Gastroesophageal sphincter (tissue), 4 donors: ENCODE results near the gene CELF2. TPM values are rescaled to one million over a fixed set of nuclear protein-coding genes. Genes with fewer than 3 reads are reported as not detected.
"Not testable (repeated sequence)": the region's sequence is repeated elsewhere in the genome, so short reads cannot be mapped to it uniquely, and the experiment has no call there.

Source experiments
- ATAC-seq: fragments of 150-250 bp; one replicate; pipeline ENCODE4 v1.9.1; 2016; ENCODE audit warnings: mild to moderate bottlenecking, moderate library complexity
- H3K27ac ChIP-seq, 4 donors: fragments of 200-600 bp; sonication (generic) in 3 of 4; 1 replicate in 3 of 4; 2 replicates in 1 of 4; pipeline ENCODE4 v1.5.1; 2016 to 2019
- H3K27me3 ChIP-seq: fragments of 200-600 bp; sonication (generic); one replicate; pipeline ENCODE4 v1.5.1; 2019
- H3K36me3 ChIP-seq, 2 donors: fragments of 200-600 bp; sonication (generic); one replicate each; pipeline ENCODE4 v1.5.1; 2019; ENCODE audit warnings: control low read depth in 1 of 2
- H3K4me1 ChIP-seq, 3 donors: fragments of 200-600 bp; sonication (generic); 1 replicate in 2 of 3; 2 replicates in 1 of 3; pipeline ENCODE4 v1.5.1; 2016 to 2019; ENCODE audit warnings: control low read depth in 2 of 3
- H3K4me3 ChIP-seq, 2 donors: fragments of 200-600 bp; sonication (generic); one replicate each; pipeline ENCODE4 v1.5.1; 2019; ENCODE audit warnings: mild to moderate bottlenecking in 1 of 2, moderate library complexity in 1 of 2
- H3K9me3 ChIP-seq, 3 donors: fragments of 200-600 bp; sonication (generic); one replicate each; pipeline ENCODE4 v1.5.1; 2017 to 2019; ENCODE audit warnings: control low read depth in 2 of 3
- CTCF ChIP-seq, 4 experiments: fragments of 200-600 bp in 2 of 4; fragments of 450-650 bp in 2 of 4; sonication (generic) in 1 of 4; IDR thresholded peaks; one replicate each; pipeline ENCODE4 v1.5.1; 2017 to 2019; ENCODE audit warnings: antibody characterized with exemption in 4 of 4, mild to moderate bottlenecking in 2 of 4, moderate library complexity in 2 of 4
- EP300 ChIP-seq: sonication (generic); formaldehyde crosslinking; IDR thresholded peaks from one replicate; pipeline ENCODE4 v1.6.1; 2017; ENCODE audit warnings: antibody characterized with exemption, mild to moderate bottlenecking
- POLR2A ChIP-seq, 2 donors: fragments of 450-650 bp; IDR thresholded peaks; one replicate each; pipeline ENCODE4 v1.6.1; 2017; ENCODE audit warnings: antibody characterized with exemption in 2 of 2, mild to moderate bottlenecking in 2 of 2, moderate library complexity in 1 of 2
- POLR2AphosphoS5 ChIP-seq: sonication (generic); formaldehyde crosslinking; IDR thresholded peaks from one replicate; pipeline ENCODE4 v1.6.1; 2017; ENCODE audit warnings: antibody characterized with exemption
- WGBS, 2 donors: methylation state at CpG; one replicate each; pipeline ENCODE4 v1.1.5; 2018; ENCODE audit warnings: low coverage in 1 of 2; 5-methylcytosine and 5-hydroxymethylcytosine counted together
- total RNA-seq, 4 donors: library from RNA; depleted of rRNA; stranded (reverse); fragments of >200 nt; gene quantifications; one replicate each; pipeline ENCODE4 v1.1.0, GENCODE V29; 2016

The CELF2 gene
- total RNA-seq, 4 donors from 2014 or later = 82.4 to 122 (median 110) TPM

- ATAC-seq = no peak
- WGBS, 2 donors = 75 to 90% methylated on average over 3 of the region's 3 CpGs
- H3K27ac ChIP-seq = no peak overlapping the region
Measured at GRCh38 chr10:11184093-11184492, 166.4 kb downstream of the CELF2 start.

GRCh38 chr10:11185128-11185665 is 167.5 kb downstream of the CELF2 start:
- H3K36me3 ChIP-seq = peaks cover 0 to 34% of the 10 kb centered on the region in 2 donors
- not testable (repeated sequence) for ATAC-seq

More at GRCh38 chr10:11184093-11184492, 166.4 kb downstream of the CELF2 start:
- no peak for TF ChIP-seq POLR2A (IDR thresholded peaks at IDR 0.05)
- Histone ChIP-seq H3K27me3 (no peaks in the 10 kb centered on the region), H3K36me3 (peaks cover 0 to 45% of the 10 kb centered on the region in 2 donors), H3K4me1 (peaks cover 7 to 50% (median 9%) of the 10 kb centered on the region in 3 donors), H3K4me3 (no peak overlapping the region), H3K9me3 (peaks cover 0 to 9% (median 0%) of the 10 kb centered on the region in 3 donors)

DNA sequence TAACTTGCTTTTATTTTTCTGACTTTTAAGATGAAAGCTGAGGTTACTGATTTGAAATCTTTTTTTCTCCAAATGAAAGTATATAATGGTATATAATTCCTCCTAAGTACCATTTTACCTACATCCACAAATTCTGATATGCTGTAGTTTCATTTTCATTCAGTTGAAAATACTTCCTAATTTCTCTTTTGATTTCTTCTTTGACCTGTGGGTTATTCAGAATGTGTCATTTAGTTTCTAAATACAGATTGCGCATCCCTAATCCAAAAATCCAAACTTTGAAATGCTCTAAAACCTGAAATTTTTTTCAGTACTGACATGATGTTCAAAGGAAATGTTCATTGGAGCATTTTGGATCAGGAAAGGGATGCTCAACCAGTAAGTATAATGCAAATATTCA is 168.7 kb downstream of the CELF2 start:
- no peaks in the 10 kb centered on the region for H3K27me3 ChIP-seq
- TF ChIP-seq POLR2A (IDR thresholded peaks at IDR 0.05) = no peak
- TF ChIP-seq POLR2AphosphoS5 = no peak
- no peak for TF ChIP-seq CTCF (IDR thresholded peaks at IDR 0.05)
- TF ChIP-seq EP300 = no peak
- H3K27ac ChIP-seq = no peak overlapping the region
- peaks cover 22 to 53% (median 23%) of the 10 kb centered on the region in 3 donors for H3K4me1 ChIP-seq
- peaks cover 0 to 22% of the 10 kb centered on the region in 2 donors for H3K36me3 ChIP-seq
- 92 to 94% methylated on average over 1 of the region's 1 CpG for WGBS, 2 donors
- no peak overlapping the region for H3K4me3 ChIP-seq
- H3K9me3 ChIP-seq = peaks cover 0 to 9% (median 0%) of the 10 kb centered on the region in 3 donors
- no peak for ATAC-seq

More at GRCh38 chr10:11185128-11185665, 167.5 kb downstream of the CELF2 start:
- H3K9me3 ChIP-seq, H3K4me3 ChIP-seq, H3K27me3 ChIP-seq, H3K27ac ChIP-seq: not testable (repeated sequence)
- WGBS, 2 donors = 94 to 100% methylated on average over 2 to 8 of the region's 13 CpGs
- H3K4me1 ChIP-seq = peaks cover 13 to 52% (median 18%) of the 10 kb centered on the region in 3 donors

GRCh38 chr10:11189582-11190376 is 172.1 kb downstream of the CELF2 start:
- no peak overlapping the region for H3K4me3 ChIP-seq
- H3K36me3 ChIP-seq = peaks cover 0 to 20% of the 10 kb centered on the region in 2 donors
- H3K27me3 ChIP-seq = no peaks in the 10 kb centered on the region
- 48 to 51% methylated on average over 6 of the region's 6 CpGs for WGBS, 2 donors
- TF ChIP-seq CTCF (IDR thresholded peaks at IDR 0.05) (no peak), EP300 (no peak), POLR2AphosphoS5 (no peak), POLR2A (IDR thresholded peaks at IDR 0.05) (no peak)
- peaks cover 0 to 8% (median 0%) of the 10 kb centered on the region in 3 donors for H3K9me3 ChIP-seq
- peaks cover 21 to 62% (median 32%) of the 10 kb centered on the region in 3 donors for H3K4me1 ChIP-seq
- ATAC-seq = no peak
- peak overlapping the region; percentile 41 to 65 (median 52) for H3K27ac ChIP-seq

- Histone ChIP-seq H3K36me3 (peaks cover 0 to 20% of the 10 kb centered on the region in 2 donors), H3K27ac (peak overlapping the region in 3 of 4 donors; percentile 20 to 52 (median 33)), H3K4me1 (peaks cover 21 to 76% (median 32%) of the 10 kb centered on the region in 3 donors), H3K4me3 (no peak overlapping the region), H3K27me3 (no peaks in the 10 kb centered on the region), H3K9me3 (no peaks in the 10 kb centered on the region)
- TF ChIP-seq CTCF (IDR thresholded peaks at IDR 0.05) (no peak), POLR2AphosphoS5 (no peak), EP300 (no peak), POLR2A (IDR thresholded peaks at IDR 0.05) (no peak)
- WGBS, 2 donors = 90 to 93% methylated on average over 2 to 4 of the region's 5 CpGs
- ATAC-seq = no peak
Measured at GRCh38 chr10:11191190-11191589, 173.5 kb downstream of the CELF2 start.
